GM19043 (cell line): ENCODE results near the gene PRIMPOL.

ENCODE experiments used
- ATAC-seq: cut with Tn5 transposase; IDR thresholded peaks from one replicate; pipeline ENCODE4 v1.9.1; 2021; ENCODE audit warnings: low read depth; ENCODE audit not compliant: unreplicated experiment

Gene PRIMPOL

GRCh38 chr4:184664445-184665210, 15.1 kb downstream of the PRIMPOL start:
- ATAC-seq: no peak

GRCh38 chr4:184666670-184667069, 17.1 kb downstream of the PRIMPOL start:
- ATAC-seq: no peak

GRCh38 chr4:184668096-184668495, 18.6 kb downstream of the PRIMPOL start:
- no peak for ATAC-seq

- peak; percentile 67 for ATAC-seq
These were observed 19.1 kb downstream of the PRIMPOL start for GRCh38 chr4:184668511-184669114.

GRCh38 chr4:184669251-184669650, 19.7 kb downstream of the PRIMPOL start:
- no peak for ATAC-seq

- ATAC-seq: no peak
These were observed 21.6 kb downstream of the PRIMPOL start for GRCh38 chr4:184671101-184671500.

GRCh38 chr4:184672741-184673140, 23.2 kb downstream of the PRIMPOL start:
- ATAC-seq: no peak

GRCh38 chr4:184674011-184674410, 24.5 kb downstream of the PRIMPOL start:
- ATAC-seq: no peak

GRCh38 chr4:184675018-184675417, 25.5 kb downstream of the PRIMPOL start:
- ATAC-seq: no peak

GRCh38 chr4:184675821-184676492, 26.4 kb downstream of the PRIMPOL start:
- ATAC-seq: no peak

- no peak for ATAC-seq
These were observed 31.2 kb downstream of the PRIMPOL start for GRCh38 chr4:184680698-184681097.

- ATAC-seq: no peak
These were observed 32.4 kb downstream of the PRIMPOL start for GRCh38 chr4:184681916-184682315.

- ATAC-seq: no peak
These were observed 35.1 kb downstream of the PRIMPOL start for GRCh38 chr4:184684491-184685189.

- ATAC-seq: no peak
These were observed 38.5 kb downstream of the PRIMPOL start for GRCh38 chr4:184688005-184688404.

- no peak for ATAC-seq
These were observed 38.9 kb downstream of the PRIMPOL start for GRCh38 chr4:184688447-184688846.

GRCh38 chr4:184689681-184690080, 40.1 kb downstream of the PRIMPOL start:
- ATAC-seq: no peak

- ATAC-seq: no peak
These were observed 43.5 kb downstream of the PRIMPOL start for GRCh38 chr4:184693056-184693455.

GRCh38 chr4:184694412-184694956, 44.9 kb downstream of the PRIMPOL start:
- ATAC-seq: no peak

GRCh38 chr4:184695178-184695896, 45.8 kb downstream of the PRIMPOL start:
- no peak for ATAC-seq

- no peak for ATAC-seq
These were observed 48.4 kb downstream of the PRIMPOL start for GRCh38 chr4:184697956-184698355.
